Astrocyte (in vitro differentiated cells and primary cell): Measurements from ENCODE around the gene SUGCT.

Experiments used
- EZH2 ChIP-seq: IDR thresholded peaks from 2 replicates; pipeline ENCODE4 v1.6.1; 2012; ENCODE audit warnings: mild to moderate bottlenecking, low read length, inconsistent platforms; ENCODE audit not compliant: insufficient read depth
- TF ChIP-seq, protein P1 (sequence below): IDR thresholded peaks from 2 replicates; pipeline ENCODE4 v1.5.1; 2011; ENCODE audit warnings: low read depth, mild to moderate bottlenecking, inconsistent platforms, low read length, moderate library complexity; ENCODE audit not compliant: insufficient read depth

- TF ChIP-seq, protein P1, sequence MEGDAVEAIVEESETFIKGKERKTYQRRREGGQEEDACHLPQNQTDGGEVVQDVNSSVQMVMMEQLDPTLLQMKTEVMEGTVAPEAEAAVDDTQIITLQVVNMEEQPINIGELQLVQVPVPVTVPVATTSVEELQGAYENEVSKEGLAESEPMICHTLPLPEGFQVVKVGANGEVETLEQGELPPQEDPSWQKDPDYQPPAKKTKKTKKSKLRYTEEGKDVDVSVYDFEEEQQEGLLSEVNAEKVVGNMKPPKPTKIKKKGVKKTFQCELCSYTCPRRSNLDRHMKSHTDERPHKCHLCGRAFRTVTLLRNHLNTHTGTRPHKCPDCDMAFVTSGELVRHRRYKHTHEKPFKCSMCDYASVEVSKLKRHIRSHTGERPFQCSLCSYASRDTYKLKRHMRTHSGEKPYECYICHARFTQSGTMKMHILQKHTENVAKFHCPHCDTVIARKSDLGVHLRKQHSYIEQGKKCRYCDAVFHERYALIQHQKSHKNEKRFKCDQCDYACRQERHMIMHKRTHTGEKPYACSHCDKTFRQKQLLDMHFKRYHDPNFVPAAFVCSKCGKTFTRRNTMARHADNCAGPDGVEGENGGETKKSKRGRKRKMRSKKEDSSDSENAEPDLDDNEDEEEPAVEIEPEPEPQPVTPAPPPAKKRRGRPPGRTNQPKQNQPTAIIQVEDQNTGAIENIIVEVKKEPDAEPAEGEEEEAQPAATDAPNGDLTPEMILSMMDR, result no peak
- no peak for TF ChIP-seq EZH2
Measured at GRCh38 chr7:40095695-40096327, 39.0 kb upstream of the SUGCT start.
